Karpas-422 (cell line): ENCODE results near the gene SLC39A11. TPM values are rescaled to one million over a fixed set of nuclear protein-coding genes. Genes with fewer than 3 reads are reported as not detected.
"Not testable (repeated sequence)": the region's sequence is repeated elsewhere in the genome, so short reads cannot be mapped to it uniquely, and the experiment has no call there.

ENCODE experiments used
- DNase-seq: peaks from one replicate; pipeline ENCODE4 v3.0.0-alpha.2; 2015
- H2AFZ ChIP-seq: fragments of 200-600 bp; sonication (generic); 2 replicates; pipeline ENCODE4 v1.6.1; 2014; ENCODE audit warnings: antibody characterized with exemption, low read length, mixed read lengths
- H3K27ac ChIP-seq: fragments of 200-600 bp; sonication (generic); 2 replicates; pipeline ENCODE4 v1.5.1; 2014; ENCODE audit warnings: mild to moderate bottlenecking, low read length, moderate library complexity
- H3K27me3 ChIP-seq: fragments of 200-600 bp; sonication (generic); 2 replicates; pipeline ENCODE4 v1.6.1; 2014; ENCODE audit warnings: low read length, mixed read lengths
- H3K36me3 ChIP-seq: fragments of 200-600 bp; sonication (generic); 2 replicates; pipeline ENCODE4 v1.6.1; 2014; ENCODE audit warnings: low read length, mixed read lengths; ENCODE audit not compliant: insufficient read depth
- H3K4me1 ChIP-seq: fragments of 200-600 bp; sonication (generic); 2 replicates; pipeline ENCODE4 v1.6.1; 2014; ENCODE audit warnings: mild to moderate bottlenecking, low read length, mixed read lengths
- H3K4me2 ChIP-seq: fragments of 200-600 bp; sonication (generic); 2 replicates; pipeline ENCODE4 v1.6.1; 2014; ENCODE audit warnings: low read length, low read depth, mild to moderate bottlenecking; ENCODE audit not compliant: poor library complexity, severe bottlenecking
- H3K4me3 ChIP-seq: fragments of 200-600 bp; sonication (generic); 2 replicates; pipeline ENCODE4 v1.5.1; 2014; ENCODE audit warnings: mild to moderate bottlenecking, antibody characterized with exemption, low read length, mixed read lengths
- H3K79me2 ChIP-seq: fragments of 200-600 bp; sonication (generic); 2 replicates; pipeline ENCODE4 v1.6.1; 2014; ENCODE audit warnings: mild to moderate bottlenecking, low read length, mixed read lengths
- H3K9ac ChIP-seq: fragments of 200-600 bp; sonication (generic); 2 replicates; pipeline ENCODE4 v1.6.0; 2014; ENCODE audit warnings: low read length
- H3K9me2 ChIP-seq: fragments of 200-600 bp; sonication (generic), shearing (Covaris generic); replicated peaks from 2 replicates; pipeline ENCODE4 v1.6.0; 2014; ENCODE audit warnings: mild to moderate bottlenecking, low read length, moderate library complexity; ENCODE audit not compliant: insufficient read depth
- H3K9me3 ChIP-seq: fragments of 300-700, 200-600 bp; sonication (generic); 2 replicates; pipeline ENCODE4 v1.6.1; 2014; ENCODE audit warnings: low read length, mixed read lengths
- H4K20me1 ChIP-seq: fragments of 200-600 bp; sonication (generic); 2 replicates; pipeline ENCODE4 v1.6.1; 2014; ENCODE audit warnings: mild to moderate bottlenecking, antibody characterized with exemption, low read length, low read depth; ENCODE audit not compliant: insufficient read depth
- total RNA-seq: library from RNA; depleted of rRNA; stranded (reverse); fragments of >200 nt; shearing (Covaris generic); gene quantifications from 2 replicates; pipeline ENCODE4 v1.2.3, GENCODE V29; 2014; ENCODE audit warnings: low replicate concordance

Gene SLC39A11
- total RNA-seq, 1 experiment from 2014 or later: 49.6 TPM

GRCh38 chr17:72906306-72906705 lies 186.2 kb downstream of the SLC39A11 start:
- Histone ChIP-seq H4K20me1 (no peaks in the 10 kb centered on the region), H3K27me3 (no peaks in the 10 kb centered on the region), H3K9me2 (no peaks in the 10 kb centered on the region), H3K27ac (no peak overlapping the region), H2AFZ (no peak overlapping the region), H3K9me3 (no peaks in the 10 kb centered on the region), H3K36me3 (no peaks in the 10 kb centered on the region), H3K9ac (no peak overlapping the region), H3K4me3 (no peak overlapping the region), H3K4me1 (no peaks in the 10 kb centered on the region), H3K4me2 (no peak overlapping the region), H3K79me2 (peaks cover 9% of the 10 kb centered on the region; the same call in 1 of the 2 replicates)
- DNase-seq: no peak

GRCh38 chr17:72903522-72903921 lies 189.0 kb downstream of the SLC39A11 start:
- no peak overlapping the region for H3K4me2 ChIP-seq
- H3K36me3 ChIP-seq: no peaks in the 10 kb centered on the region
- H4K20me1 ChIP-seq: no peaks in the 10 kb centered on the region
- no peak overlapping the region for H3K27ac ChIP-seq
- H3K9ac ChIP-seq: no peak overlapping the region
- H3K79me2 ChIP-seq: peaks cover 6% of the 10 kb centered on the region; the same call in 1 of the 2 replicates
- no peaks in the 10 kb centered on the region for H3K27me3 ChIP-seq
- H3K9me2 ChIP-seq: no peaks in the 10 kb centered on the region
- H3K9me3 ChIP-seq: no peaks in the 10 kb centered on the region
- no peak overlapping the region for H3K4me3 ChIP-seq
- H2AFZ ChIP-seq: no peak overlapping the region
- DNase-seq: no peak
- H3K4me1 ChIP-seq: no peaks in the 10 kb centered on the region

- no peak overlapping the region for H3K4me2 ChIP-seq
- no peaks in the 10 kb centered on the region; the same call in 1 of the 2 replicates for H3K36me3 ChIP-seq
- no peaks in the 10 kb centered on the region for H3K27me3 ChIP-seq
- H3K4me1 ChIP-seq: no peaks in the 10 kb centered on the region
- no peak overlapping the region for H3K9ac ChIP-seq
- H3K4me3 ChIP-seq: no peak overlapping the region
- H2AFZ ChIP-seq: no peak overlapping the region
- peaks cover 13% of the 10 kb centered on the region; the same call in 1 of the 2 replicates for H3K79me2 ChIP-seq
- no peaks in the 10 kb centered on the region for H3K9me3 ChIP-seq
- H3K9me2 ChIP-seq: no peaks in the 10 kb centered on the region
- H3K27ac ChIP-seq: no peak overlapping the region
- H4K20me1 ChIP-seq: no peaks in the 10 kb centered on the region
- DNase-seq: no peak
Measured at GRCh38 chr17:72901657-72902056, 190.8 kb downstream of the SLC39A11 start.

DNA sequence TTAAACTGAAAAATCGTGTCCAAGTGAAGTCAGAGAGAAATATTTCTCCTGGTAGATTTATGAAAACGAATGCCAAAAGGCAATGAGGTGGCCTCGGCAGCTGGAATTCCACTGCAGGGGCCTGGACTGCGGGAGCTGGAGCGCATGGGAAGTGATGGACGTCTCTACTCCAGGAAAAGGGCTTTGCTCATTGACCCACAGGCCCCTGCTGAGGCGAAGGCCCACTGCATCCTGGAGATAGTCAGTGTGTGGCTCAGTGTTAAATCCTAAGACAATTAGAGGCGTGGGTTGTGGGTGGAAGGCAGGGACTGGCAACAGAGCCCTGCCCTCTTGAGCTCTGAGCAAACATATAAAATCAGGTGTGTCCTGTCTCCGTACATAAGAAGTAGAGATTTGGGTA lies 191.4 kb downstream of the SLC39A11 start:
- no peak overlapping the region for H2AFZ ChIP-seq
- H3K79me2 ChIP-seq: peaks cover 13% of the 10 kb centered on the region; the same call in 1 of the 2 replicates
- no peak overlapping the region for H3K9ac ChIP-seq
- no peak overlapping the region for H3K4me2 ChIP-seq
- H3K9me2 ChIP-seq: no peaks in the 10 kb centered on the region
- no peaks in the 10 kb centered on the region for H4K20me1 ChIP-seq
- no peak overlapping the region for H3K27ac ChIP-seq
- no peaks in the 10 kb centered on the region for H3K27me3 ChIP-seq
- DNase-seq: no peak
- no peaks in the 10 kb centered on the region for H3K9me3 ChIP-seq
- H3K4me1 ChIP-seq: no peaks in the 10 kb centered on the region
- no peak overlapping the region for H3K4me3 ChIP-seq
- no peaks in the 10 kb centered on the region; the same call in 1 of the 2 replicates for H3K36me3 ChIP-seq

DNA sequence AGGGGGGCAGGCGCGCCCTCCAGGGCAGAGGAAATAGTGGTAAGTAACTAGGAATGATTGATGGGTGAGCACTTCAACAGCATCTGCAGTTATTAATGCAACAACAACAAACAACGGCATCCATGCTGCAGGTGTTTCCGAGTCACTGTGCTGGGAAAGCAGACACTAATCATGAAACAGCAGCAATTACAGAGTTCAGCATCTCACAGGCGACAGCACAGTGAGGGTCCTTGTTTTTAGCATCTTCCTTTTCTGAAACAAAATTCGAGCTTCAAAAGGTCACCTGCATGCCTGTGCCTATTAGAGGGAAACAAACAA lies 191.9 kb downstream of the SLC39A11 start:
- H3K79me2 ChIP-seq: peaks cover 13% of the 10 kb centered on the region; the same call in 1 of the 2 replicates
- no peak overlapping the region for H2AFZ ChIP-seq
- no peaks in the 10 kb centered on the region for H3K9me2 ChIP-seq
- no peak overlapping the region for H3K4me3 ChIP-seq
- no peak overlapping the region for H3K9ac ChIP-seq
- no peaks in the 10 kb centered on the region for H3K4me1 ChIP-seq
- no peaks in the 10 kb centered on the region; the same call in 1 of the 2 replicates for H3K36me3 ChIP-seq
- no peaks in the 10 kb centered on the region for H3K9me3 ChIP-seq
- no peak overlapping the region for H3K4me2 ChIP-seq
- H3K27ac ChIP-seq: no peak overlapping the region
- H3K27me3 ChIP-seq: no peaks in the 10 kb centered on the region
- no peak for DNase-seq
- H4K20me1 ChIP-seq: no peaks in the 10 kb centered on the region

DNA sequence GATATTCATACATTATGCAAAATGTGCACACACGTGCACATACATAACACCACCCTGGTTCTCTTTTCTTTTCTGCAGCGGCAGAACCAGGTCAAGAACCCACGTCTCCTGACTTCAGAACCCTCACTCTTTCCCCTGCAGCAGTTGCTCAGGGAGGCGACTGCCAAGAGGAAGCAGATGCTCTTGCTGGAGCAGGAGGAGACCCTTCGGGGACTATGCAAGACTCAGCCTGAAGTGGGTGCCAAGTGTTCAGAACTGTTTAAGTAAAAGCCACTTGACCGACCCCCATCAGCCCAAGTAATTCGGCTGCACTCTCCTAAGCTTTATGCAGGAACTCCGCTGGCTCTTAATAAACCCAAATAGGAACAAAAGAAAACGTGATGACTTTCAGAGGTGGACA lies 193.8 kb downstream of the SLC39A11 start:
- no peak overlapping the region for H3K4me3 ChIP-seq
- H3K9me2 ChIP-seq: no peaks in the 10 kb centered on the region
- H3K27ac ChIP-seq: no peak overlapping the region
- no peak overlapping the region for H2AFZ ChIP-seq
- no peak for DNase-seq
- H3K36me3 ChIP-seq: no peaks in the 10 kb centered on the region; the same call in 1 of the 2 replicates
- H3K9ac ChIP-seq: no peak overlapping the region
- no peaks in the 10 kb centered on the region for H3K9me3 ChIP-seq
- H3K27me3 ChIP-seq: no peaks in the 10 kb centered on the region
- no peaks in the 10 kb centered on the region for H4K20me1 ChIP-seq
- no peak overlapping the region for H3K4me2 ChIP-seq
- no peaks in the 10 kb centered on the region for H3K4me1 ChIP-seq
- H3K79me2 ChIP-seq: peaks cover 11% of the 10 kb centered on the region; the same call in 1 of the 2 replicates

DNA sequence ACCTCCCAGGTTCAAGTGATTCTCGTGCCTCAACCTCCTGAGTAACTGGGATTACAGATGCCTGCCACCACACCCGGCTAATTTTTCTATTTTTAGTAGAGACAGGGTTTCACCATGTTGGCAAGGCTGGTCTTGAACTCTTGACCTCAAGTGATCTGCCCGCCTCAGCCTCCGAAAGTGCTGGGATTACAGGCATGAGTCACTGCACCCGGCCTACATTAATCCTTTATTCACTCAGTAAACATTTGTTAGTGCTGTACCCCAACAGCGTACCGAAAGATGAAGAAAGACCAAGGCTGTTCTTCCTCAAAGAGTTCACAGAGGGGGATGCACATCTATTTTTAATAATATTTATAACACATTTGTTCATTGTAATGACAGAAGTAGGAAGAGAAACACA lies 196.2 kb downstream of the SLC39A11 start:
- H3K79me2 ChIP-seq: peaks cover 14% of the 10 kb centered on the region; the same call in 1 of the 2 replicates

GRCh38 chr17:72891627-72892026 lies 200.9 kb downstream of the SLC39A11 start:
- no peaks in the 10 kb centered on the region for H3K4me1 ChIP-seq
- peaks cover 19% of the 10 kb centered on the region for H3K79me2 ChIP-seq
- no peaks in the 10 kb centered on the region for H3K9me3 ChIP-seq
- DNase-seq: no peak
- H4K20me1 ChIP-seq: no peaks in the 10 kb centered on the region
- H3K9ac ChIP-seq: no peak overlapping the region
- no peak overlapping the region for H3K4me2 ChIP-seq
- no peaks in the 10 kb centered on the region for H3K9me2 ChIP-seq
- peaks cover 14% of the 10 kb centered on the region; the same call in 1 of the 2 replicates for H3K36me3 ChIP-seq
- no peak overlapping the region for H2AFZ ChIP-seq
- H3K27ac ChIP-seq: no peak overlapping the region
- no peak overlapping the region for H3K4me3 ChIP-seq
- no peaks in the 10 kb centered on the region for H3K27me3 ChIP-seq

More for the DNA sequence above, 196.2 kb downstream of the SLC39A11 start:
- H3K4me3 ChIP-seq, H3K36me3 ChIP-seq, H2AFZ ChIP-seq, H4K20me1 ChIP-seq, H3K9ac ChIP-seq, H3K4me1 ChIP-seq, H3K27me3 ChIP-seq, H3K27ac ChIP-seq, H3K4me2 ChIP-seq, H3K9me2 ChIP-seq, H3K9me3 ChIP-seq, DNase-seq: not testable (repeated sequence)

DNA sequence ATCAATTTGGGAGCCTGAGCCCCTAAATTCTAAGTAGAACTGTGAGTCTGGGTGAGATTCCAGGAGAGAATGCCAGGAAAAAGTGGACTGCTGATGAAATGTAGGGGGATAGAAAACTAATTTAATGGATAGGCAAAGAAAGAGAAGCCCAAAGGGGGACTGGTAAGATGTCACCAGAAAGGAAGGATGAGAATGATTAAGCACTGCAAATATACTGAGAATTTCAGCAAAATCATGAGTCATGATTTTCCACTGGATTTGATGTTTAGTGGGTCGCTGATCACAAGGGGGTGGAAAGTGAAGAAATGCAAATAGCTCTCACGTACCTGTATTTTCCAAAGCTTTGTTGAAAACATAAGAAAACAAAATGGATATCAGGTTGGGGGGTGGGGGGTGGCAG lies 201.8 kb downstream of the SLC39A11 start:
- H3K36me3 ChIP-seq: peaks cover 14% of the 10 kb centered on the region
- no peaks in the 10 kb centered on the region for H3K4me1 ChIP-seq
- H3K9me2 ChIP-seq: no peaks in the 10 kb centered on the region
- H3K79me2 ChIP-seq: peaks cover 26% of the 10 kb centered on the region
- H3K4me2 ChIP-seq: no peak overlapping the region
- no peaks in the 10 kb centered on the region for H4K20me1 ChIP-seq
- no peak overlapping the region for H3K4me3 ChIP-seq
- no peak overlapping the region for H3K9ac ChIP-seq
- H2AFZ ChIP-seq: no peak overlapping the region
- no peak overlapping the region for H3K27ac ChIP-seq
- H3K9me3 ChIP-seq: no peaks in the 10 kb centered on the region
- no peaks in the 10 kb centered on the region for H3K27me3 ChIP-seq
- no peak for DNase-seq
